ENCODE measurements around the gene ILKAP. TPM values are rescaled to one million over a fixed set of nuclear protein-coding genes. Genes with fewer than 3 reads are reported as not detected.

ILKAP gene
- total RNA-seq, 1 donor = 19.4 TPM

- no peak for DNase-seq (ENCODE audit: low read depth in 2 of 3, low spot score in 2 of 3)
These were observed 35.7 kb downstream of the ILKAP start for GRCh38 chr2:238167761-238168160.

GRCh38 chr2:238167344-238167715 lies 36.2 kb downstream of the ILKAP start:
- no peak for DNase-seq (ENCODE audit: low read depth in 2 of 3, low spot score in 2 of 3)

- no peak for DNase-seq (ENCODE audit: low read depth in 2 of 3, low spot score in 2 of 3)
These were observed 36.8 kb downstream of the ILKAP start for GRCh38 chr2:238166391-238167343.

GRCh38 chr2:238165288-238165921 lies 38.1 kb downstream of the ILKAP start:
- no peak for DNase-seq (ENCODE audit: low read depth in 2 of 3, low spot score in 2 of 3)

GRCh38 chr2:238164906-238165287 lies 38.6 kb downstream of the ILKAP start:
- DNase-seq (ENCODE audit: low read depth in 2 of 3, low spot score in 2 of 3) = no peak

GRCh38 chr2:238163481-238164198 lies 39.9 kb downstream of the ILKAP start:
- DNase-seq (ENCODE audit: low read depth in 2 of 3, low spot score in 2 of 3) = no peak

- DNase-seq (ENCODE audit: low read depth in 2 of 3, low spot score in 2 of 3) = no peak
These were observed 40.6 kb downstream of the ILKAP start for GRCh38 chr2:238162846-238163441.

- DNase-seq (ENCODE audit: low read depth in 2 of 3, low spot score in 2 of 3) = no peak
These were observed 41.1 kb downstream of the ILKAP start for GRCh38 chr2:238162251-238162845.

GRCh38 chr2:238161291-238162051 lies 42.0 kb downstream of the ILKAP start:
- no peak for DNase-seq (ENCODE audit: low read depth in 2 of 3, low spot score in 2 of 3)

GRCh38 chr2:238160206-238161129 lies 43.0 kb downstream of the ILKAP start:
- peak in 2 of 3 donors; percentile 40 to 50 for DNase-seq (ENCODE audit: low read depth in 2 of 3, low spot score in 2 of 3)

GRCh38 chr2:238159661-238160205 lies 43.8 kb downstream of the ILKAP start:
- no peak for DNase-seq (ENCODE audit: low read depth in 2 of 3, low spot score in 2 of 3)

- DNase-seq (ENCODE audit: low read depth in 2 of 3, low spot score in 2 of 3) = no peak
These were observed 44.4 kb downstream of the ILKAP start for GRCh38 chr2:238159071-238159539.

- peak in 2 of 3 donors; percentile 50 to 63 for DNase-seq (ENCODE audit: low read depth in 2 of 3, low spot score in 2 of 3)
These were observed 44.9 kb downstream of the ILKAP start, which contains the start of gene ERFE for GRCh38 chr2:238158509-238159070. Gene ERFE, plus strand, starts transcription at chr2:238158970. Its CDS starts 38 bp downstream, at chr2:238159008.

GRCh38 chr2:238158018-238158508 lies 45.4 kb downstream of the ILKAP start:
- no peak for DNase-seq (ENCODE audit: low read depth in 2 of 3, low spot score in 2 of 3)

GRCh38 chr2:238157506-238158017 lies 45.9 kb downstream of the ILKAP start:
- DNase-seq (ENCODE audit: low read depth in 2 of 3, low spot score in 2 of 3) = no peak

GRCh38 chr2:238155761-238156694 lies 47.5 kb downstream of the ILKAP start:
- no peak for DNase-seq (ENCODE audit: low read depth in 2 of 3, low spot score in 2 of 3)

Measured in hematopoietic multipotent progenitor cell (in vitro differentiated cells).